Transverse colon (tissue), 4 donors: Measurements from ENCODE around the gene RASGRP1. TPM values are rescaled to one million over a fixed set of nuclear protein-coding genes. Genes with fewer than 3 reads are reported as not detected.

Experiments used
- DNase-seq: peaks from one replicate; pipeline ENCODE4 v3.0.0-alpha.2; 2019
- H3K27ac ChIP-seq, 4 donors: fragments of 200-600 bp; sonication (generic); 2 replicates each; pipeline ENCODE4 v1.5.1; 2016 to 2018; ENCODE audit warnings: inconsistent platforms in 4 of 4
- H3K27me3 ChIP-seq: fragments of 200-600 bp; sonication (generic); 2 replicates; pipeline ENCODE4 v1.5.1; 2017; ENCODE audit warnings: inconsistent platforms
- H3K36me3 ChIP-seq, 4 donors: fragments of 200-600 bp; sonication (generic); 2 replicates each; pipeline ENCODE4 v1.5.1; 2017 to 2019; ENCODE audit warnings: inconsistent platforms in 4 of 4
- H3K4me1 ChIP-seq, 4 donors: fragments of 200-600 bp; sonication (generic); 2 replicates each; pipeline ENCODE4 v1.5.1; 2017 to 2020; ENCODE audit warnings: inconsistent platforms in 4 of 4
- H3K4me3 ChIP-seq, 4 donors: fragments of 200-600 bp; sonication (generic); 1 replicate in 1 of 4; 2 replicates in 3 of 4; pipeline versions ENCODE4 v1.5.1 to v1.6.1; 2017 to 2019; ENCODE audit warnings: inconsistent platforms in 4 of 4
- H3K9me3 ChIP-seq, 2 donors: fragments of 200-600 bp; sonication (generic); 2 replicates each; pipeline ENCODE4 v1.5.1; 2017 to 2019; ENCODE audit warnings: inconsistent platforms in 2 of 2
- CTCF ChIP-seq, 5 experiments: fragments of 200-600 bp in 3 of 5; fragments of 450-650 bp in 2 of 5; sonication (generic) in 3 of 5; IDR thresholded peaks; 1 replicate in 2 of 5; 2 replicates in 3 of 5; pipeline ENCODE4 v1.5.1; 2016 to 2017; ENCODE audit warnings: antibody characterized with exemption in 5 of 5, inconsistent platforms in 3 of 5, mild to moderate bottlenecking in 2 of 5, moderate library complexity in 1 of 5
- EP300 ChIP-seq: sonication (generic); formaldehyde crosslinking; IDR thresholded peaks from one replicate; pipeline ENCODE4 v1.6.1; 2017; ENCODE audit warnings: antibody characterized with exemption, low read depth
- POLR2A ChIP-seq: fragments of 450-650 bp; IDR thresholded peaks from one replicate; pipeline ENCODE4 v1.6.1; 2016; ENCODE audit warnings: antibody characterized with exemption, mild to moderate bottlenecking, moderate library complexity
- POLR2AphosphoS5 ChIP-seq, 3 donors: sonication (generic); formaldehyde crosslinking; IDR thresholded peaks; one replicate each; pipeline ENCODE4 v1.6.1; 2016; ENCODE audit warnings: antibody characterized with exemption in 3 of 3
- WGBS, 2 donors: methylation state at CpG; one replicate each; pipeline ENCODE4 v1.1.5; 2018; ENCODE audit warnings: low coverage in 1 of 2; 5-methylcytosine and 5-hydroxymethylcytosine counted together
- in situ Hi-C, 4 donors: fragments of 200-750 bp; cut with MboI; loops; one replicate each; pipeline versions ENCODE4 v1.15.0 to v1.15.1; 2017; ENCODE audit warnings: low sequenced_read_pairs in 3 of 4, low pct_ligation_motif_present in 1 of 4, low pct_unique_long_range_greater_than_20kb in 1 of 4
- intact Hi-C: fragments of 100-400 bp; cut with DNase I; formaldehyde crosslinking; loops from one replicate; pipeline ENCODE4 v1.15.1; 2023; ENCODE audit warnings: low total_unique reads
- total RNA-seq, 4 donors: library from RNA; depleted of rRNA; stranded (reverse); fragments of >200 nt; gene quantifications; one replicate each; pipeline ENCODE4 v1.1.0, GENCODE V29; 2016

RASGRP1 gene
- 10 to 100 TPM in 1 of 4 donors, 1 to 10 TPM in 2, under 1 TPM in 1; 0.40 to 10.8 (median 2.3) TPM for total RNA-seq

GRCh38 chr15:38564557-38565286, at the start of gene RASGRP1:
RASGRP1 (minus strand) TSS chr15:38564814; CDS start chr15:38564628, 186 bp downstream.
- intact Hi-C loops, result no loop called here
- Histone ChIP-seq H3K9me3 (no peaks in the 10 kb centered on the region), H3K36me3 (no peaks in the 10 kb centered on the region), H3K4me3 (peak within 1 kb of the TSS; percentile 53 to 85 (median 58)), H3K27ac (peak within 1 kb of the TSS; percentile 62 to 72 (median 70)), H3K27me3 (peaks cover 19% of the 10 kb centered on the region), H3K4me1 (peaks cover 0 to 12% (median 7%) of the 10 kb centered on the region in 4 donors)
- WGBS, 2 donors, result 1% methylated on average over 42 of the region's 85 CpGs; no CpG with 5 or more reads in 1 of the 2 donors
- DNase-seq, result peak; percentile 81
- in situ Hi-C loops, result loop anchor here in 2 of 4 donors (10.0 kb wide), 2 partner anchors 120 to 130 kb away; no protein-coding TSS in a partner anchor
- no peak for TF ChIP-seq EP300
- TF ChIP-seq POLR2AphosphoS5 (IDR thresholded peaks at IDR 0.05), result peak in 1 of 3 donors; percentile 40
- TF ChIP-seq POLR2A, result no peak
- peak in 2 of 5 experiments; percentile 13 to 20 for TF ChIP-seq CTCF (IDR thresholded peaks at IDR 0.05)

GRCh38 chr15:38613085-38613484, 48.5 kb upstream of the RASGRP1 start:
- TF ChIP-seq POLR2A (no peak), CTCF (IDR thresholded peaks at IDR 0.05) (no peak), EP300 (no peak), POLR2AphosphoS5 (IDR thresholded peaks at IDR 0.05) (no peak)
- in situ Hi-C loops (no loop called here), intact Hi-C loops (no loop called here)
- no peaks in the 10 kb centered on the region for H3K36me3 ChIP-seq
- no peaks in the 10 kb centered on the region for H3K4me1 ChIP-seq
- H3K9me3 ChIP-seq, result no peaks in the 10 kb centered on the region
- WGBS, 2 donors, result 76 to 77% methylated on average over 2 to 3 of the region's 3 CpGs
- H3K4me3 ChIP-seq, result no peak overlapping the region
- H3K27ac ChIP-seq, result no peak overlapping the region
- no peaks in the 10 kb centered on the region for H3K27me3 ChIP-seq
- DNase-seq, result no peak

- H3K4me1 ChIP-seq, result no peaks in the 10 kb centered on the region
- no peaks in the 10 kb centered on the region for H3K27me3 ChIP-seq
- no peaks in the 10 kb centered on the region for H3K36me3 ChIP-seq
- no peak for DNase-seq
- no peak overlapping the region for H3K4me3 ChIP-seq
- TF ChIP-seq EP300 (no peak), CTCF (IDR thresholded peaks at IDR 0.05) (no peak), POLR2A (no peak), POLR2AphosphoS5 (IDR thresholded peaks at IDR 0.05) (no peak)
- in situ Hi-C loops (no loop called here), intact Hi-C loops (no loop called here)
- 83 to 92% methylated on average over 2 to 6 of the region's 6 CpGs for WGBS, 2 donors
- no peaks in the 10 kb centered on the region for H3K9me3 ChIP-seq
- H3K27ac ChIP-seq, result no peak overlapping the region
Observed at GRCh38 chr15:38612159-38612863, 47.7 kb upstream of the RASGRP1 start.

- intact Hi-C loops (no loop called here), in situ Hi-C loops (no loop called here)
- Histone ChIP-seq H3K4me3 (no peak overlapping the region), H3K9me3 (no peaks in the 10 kb centered on the region), H3K27me3 (no peaks in the 10 kb centered on the region), H3K27ac (no peak overlapping the region), H3K36me3 (no peaks in the 10 kb centered on the region), H3K4me1 (no peaks in the 10 kb centered on the region)
- 53 to 65% methylated on average over 4 of the region's 4 CpGs for WGBS, 2 donors
- TF ChIP-seq POLR2A (no peak), EP300 (no peak), CTCF (IDR thresholded peaks at IDR 0.05) (no peak), POLR2AphosphoS5 (IDR thresholded peaks at IDR 0.05) (no peak)
- DNase-seq, result no peak
Observed at GRCh38 chr15:38611228-38611627, 46.6 kb upstream of the RASGRP1 start.
